ENCODE data around the gene PRR12. TPM values are rescaled to one million over a fixed set of nuclear protein-coding genes. Genes with fewer than 3 reads are reported as not detected.

The PRR12 gene
- total and polyA plus RNA-seq, 10 donors = 3.7 to 44.3 (median 23.1) TPM

GRCh38 chr19:49599378-49600295 is 8.7 kb downstream of the PRR12 start:
- DNase-seq = no peak
- Histone ChIP-seq H3K27me3 (replicated peaks in 1 of 7) (no peaks in the 10 kb centered on the region), H3K27ac (no peak overlapping the region), H3K4me1 (peaks cover 0 to 22% (median 1%) of the 10 kb centered on the region in 6 donors), H3K4me3 (no peak overlapping the region), H3K9me3 (no peaks in the 10 kb centered on the region), H3K36me3 (peaks cover 12 to 100% (median 98%) of the 10 kb centered on the region in 6 donors)
- TF ChIP-seq POLR2AphosphoS5 (IDR thresholded peaks at IDR 0.05) (peak in 2 of 3 donors; percentile 35 to 73), POLR2A (IDR thresholded peaks at IDR 0.05) (no peak)
- 91 to 93% (median 91%) methylated on average over 24 to 26 of the region's 26 CpGs for WGBS, 5 donors
- intact Hi-C loops (cut with DNase I; ENCODE audit: low total_unique reads) = loop anchor here (10.0 kb wide), 1 partner anchor 65 kb away; the partner anchor contains the start of genes BCL2L12 and IRF3

- Histone ChIP-seq H3K4me1 (peaks cover 0 to 18% (median 0%) of the 10 kb centered on the region in 6 donors), H3K27ac (no peak overlapping the region), H3K9me3 (no peaks in the 10 kb centered on the region), H3K27me3 (replicated peaks in 1 of 7) (no peaks in the 10 kb centered on the region), H3K36me3 (peaks cover 10 to 100% (median 94%) of the 10 kb centered on the region in 6 donors), H3K4me3 (no peak overlapping the region)
- intact Hi-C loops (cut with DNase I; ENCODE audit: low total_unique reads) = no loop called here
- DNase-seq = no peak
- 93 to 98% (median 96%) methylated on average over 29 to 38 of the region's 38 CpGs for WGBS, 5 donors
- TF ChIP-seq, protein P1, sequence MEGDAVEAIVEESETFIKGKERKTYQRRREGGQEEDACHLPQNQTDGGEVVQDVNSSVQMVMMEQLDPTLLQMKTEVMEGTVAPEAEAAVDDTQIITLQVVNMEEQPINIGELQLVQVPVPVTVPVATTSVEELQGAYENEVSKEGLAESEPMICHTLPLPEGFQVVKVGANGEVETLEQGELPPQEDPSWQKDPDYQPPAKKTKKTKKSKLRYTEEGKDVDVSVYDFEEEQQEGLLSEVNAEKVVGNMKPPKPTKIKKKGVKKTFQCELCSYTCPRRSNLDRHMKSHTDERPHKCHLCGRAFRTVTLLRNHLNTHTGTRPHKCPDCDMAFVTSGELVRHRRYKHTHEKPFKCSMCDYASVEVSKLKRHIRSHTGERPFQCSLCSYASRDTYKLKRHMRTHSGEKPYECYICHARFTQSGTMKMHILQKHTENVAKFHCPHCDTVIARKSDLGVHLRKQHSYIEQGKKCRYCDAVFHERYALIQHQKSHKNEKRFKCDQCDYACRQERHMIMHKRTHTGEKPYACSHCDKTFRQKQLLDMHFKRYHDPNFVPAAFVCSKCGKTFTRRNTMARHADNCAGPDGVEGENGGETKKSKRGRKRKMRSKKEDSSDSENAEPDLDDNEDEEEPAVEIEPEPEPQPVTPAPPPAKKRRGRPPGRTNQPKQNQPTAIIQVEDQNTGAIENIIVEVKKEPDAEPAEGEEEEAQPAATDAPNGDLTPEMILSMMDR (IDR thresholded peaks at IDR 0.05 in 8 of 11, conservative IDR thresholded peaks at IDR 0.05 in 3 of 11) = no peak
- TF ChIP-seq POLR2AphosphoS5 (IDR thresholded peaks at IDR 0.05) = peak in 1 of 3 donors; percentile 57
Measured at GRCh38 chr19:49601482-49602038, 10.6 kb downstream of the PRR12 start.

DNA sequence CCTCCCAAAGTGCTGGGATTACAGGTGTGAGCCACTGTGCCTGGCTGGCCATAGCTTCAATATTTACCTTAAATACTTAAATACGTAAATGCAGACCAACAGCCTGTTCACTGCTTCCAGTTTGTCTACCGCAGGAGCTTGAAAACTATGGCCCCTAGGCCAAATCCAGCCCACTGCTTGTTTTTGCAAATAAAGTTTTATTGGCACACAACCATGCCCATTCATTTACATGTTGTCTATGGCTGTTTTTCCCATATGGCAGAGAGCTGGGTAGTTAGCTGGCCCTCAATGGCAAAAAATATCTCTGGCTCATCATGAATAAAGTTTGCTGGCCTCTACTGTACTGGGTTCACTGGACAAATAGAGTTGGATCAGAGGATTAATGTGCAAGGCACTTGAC is 11.8 kb downstream of the PRR12 start:
- no peaks in the 10 kb centered on the region for H3K9me3 ChIP-seq
- 91 to 100% (median 98%) methylated on average over 2 of the region's 2 CpGs for WGBS, 5 donors
- H3K27me3 ChIP-seq (replicated peaks in 1 of 7) = no peaks in the 10 kb centered on the region
- H3K27ac ChIP-seq = no peak overlapping the region
- DNase-seq = no peak
- intact Hi-C loops (cut with DNase I; ENCODE audit: low total_unique reads) = no loop called here
- peaks cover 0 to 18% (median 0%) of the 10 kb centered on the region in 6 donors for H3K4me1 ChIP-seq
- no peak for TF ChIP-seq POLR2A (IDR thresholded peaks at IDR 0.05)
- no peak for TF ChIP-seq POLR2AphosphoS5 (IDR thresholded peaks at IDR 0.05)
- TF ChIP-seq, protein P1 (IDR thresholded peaks at IDR 0.05 in 8 of 11, conservative IDR thresholded peaks at IDR 0.05 in 3 of 11) = no peak
- no peak overlapping the region for H3K4me3 ChIP-seq
- H3K36me3 ChIP-seq = peaks cover 10 to 100% (median 89%) of the 10 kb centered on the region in 6 donors

- intact Hi-C loops (cut with DNase I; ENCODE audit: low total_unique reads) = no loop called here
- no peak overlapping the region for H3K4me3 ChIP-seq
- no peak overlapping the region for H3K27ac ChIP-seq
- WGBS, 5 donors = 85 to 96% (median 89%) methylated on average over 7 of the region's 7 CpGs
- TF ChIP-seq POLR2A (IDR thresholded peaks at IDR 0.05) = no peak
- TF ChIP-seq POLR2AphosphoS5 (IDR thresholded peaks at IDR 0.05) = no peak
- TF ChIP-seq, protein P1 (IDR thresholded peaks at IDR 0.05 in 8 of 11, conservative IDR thresholded peaks at IDR 0.05 in 3 of 11) = no peak
- no peaks in the 10 kb centered on the region for H3K27me3 ChIP-seq (replicated peaks in 1 of 7)
- peaks cover 5 to 100% (median 83%) of the 10 kb centered on the region in 6 donors for H3K36me3 ChIP-seq
- H3K4me1 ChIP-seq = peaks cover 0 to 18% (median 0%) of the 10 kb centered on the region in 6 donors
- no peaks in the 10 kb centered on the region for H3K9me3 ChIP-seq
- no peak for DNase-seq
Measured at GRCh38 chr19:49605605-49606004, 14.6 kb downstream of the PRR12 start.
